Memory B cell (primary cell): Measurements from ENCODE around the gene TSPOAP1.

Experiments
- ATAC-seq: fragments of 150-1000 bp; cut with Tn5 transposase; 2 replicates; pipeline ENCODE4 v1.10.0; 2021; ENCODE audit warnings: low read depth, mild to moderate bottlenecking, moderate library complexity
- DNase-seq, 2 donors: peaks; one replicate each; pipeline ENCODE4 v3.0.0; 2022; ENCODE audit warnings: low spot score in 2 of 2
- H3K27ac Mint-ChIP-seq: one replicate; pipeline ENCODE4 v1.8.0; 2022; ENCODE audit warnings: mild to moderate bottlenecking, moderate library complexity, mixed read lengths
- H3K27me3 Mint-ChIP-seq: one replicate; pipeline ENCODE4 v1.8.0; 2022; ENCODE audit warnings: mixed read lengths
- H3K36me3 Mint-ChIP-seq: one replicate; pipeline ENCODE4 v1.8.0; 2022; ENCODE audit warnings: mild to moderate bottlenecking, mixed read lengths
- H3K4me1 Mint-ChIP-seq: one replicate; pipeline ENCODE4 v1.8.0; 2022; ENCODE audit warnings: mixed read lengths
- H3K4me3 Mint-ChIP-seq: one replicate; pipeline ENCODE4 v1.8.0; 2022; ENCODE audit warnings: mild to moderate bottlenecking, moderate library complexity, mixed read lengths
- H3K9me3 Mint-ChIP-seq: one replicate; pipeline ENCODE4 v1.8.0; 2022; ENCODE audit warnings: mixed read lengths

Gene TSPOAP1

DNA sequence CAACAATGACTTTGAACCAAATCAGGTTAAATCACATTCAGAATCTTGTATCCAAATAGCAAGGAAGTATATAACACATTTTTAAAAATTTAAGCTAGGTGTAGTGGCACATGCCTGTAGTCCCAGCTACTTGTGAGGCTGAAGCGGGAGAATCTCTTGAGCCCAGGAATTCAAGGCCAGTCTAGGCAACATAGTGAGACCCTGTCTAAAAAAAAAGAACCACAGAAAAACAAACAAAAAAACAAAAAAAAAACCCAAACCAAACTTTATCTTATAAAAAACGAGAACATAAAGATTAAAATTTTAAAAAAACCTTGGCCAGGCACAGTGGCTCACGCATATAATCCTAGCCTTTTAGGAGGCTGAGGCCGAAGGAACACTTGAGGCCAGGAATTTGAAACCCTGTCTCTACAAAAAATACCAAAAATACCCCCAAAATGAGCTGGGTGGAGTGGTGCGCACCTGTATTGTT lies 11.8 kb upstream of the TSPOAP1 start:
- ATAC-seq (no peak), DNase-seq (no peak)
- Mint-ChIP-seq H3K27me3 (no peaks in the 10 kb centered on the region), H3K9me3 (no peaks in the 10 kb centered on the region), H3K36me3 (peaks cover 9% of the 10 kb centered on the region), H3K4me3 (peak overlapping the region; percentile 97), H3K27ac (peak overlapping the region; percentile 100), H3K4me1 (peaks cover 77% of the 10 kb centered on the region)

DNA sequence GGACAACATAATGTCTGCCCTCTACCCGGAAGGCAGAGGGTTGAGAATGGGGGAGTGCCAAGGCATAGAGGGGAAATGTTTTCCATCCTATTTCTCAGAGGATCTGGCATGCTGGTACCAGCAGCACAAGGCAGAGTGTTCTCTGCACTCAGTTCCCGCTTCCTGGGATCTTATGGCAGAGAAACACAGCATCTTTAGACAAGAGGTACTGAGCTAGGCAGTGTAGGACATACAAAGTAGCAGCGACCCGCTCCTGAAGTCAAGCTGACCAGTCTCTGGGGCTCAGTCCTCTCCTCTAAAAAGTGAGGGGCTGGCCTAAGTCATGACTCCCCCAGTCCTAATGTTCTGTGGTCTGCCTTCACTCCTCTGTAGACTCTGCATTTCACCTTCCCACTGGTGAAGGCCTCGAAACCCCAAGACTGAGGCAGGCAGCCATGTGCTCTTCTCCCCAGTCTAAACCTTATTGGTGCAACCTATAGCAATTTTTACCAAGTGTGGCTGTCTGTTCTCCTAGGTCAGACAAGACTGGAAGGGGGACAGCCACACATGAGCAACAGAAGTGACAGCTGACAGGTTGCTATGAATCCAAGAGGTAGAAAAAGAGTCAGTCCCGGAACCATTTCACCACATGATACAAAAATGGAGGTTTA lies 11.3 kb upstream of the TSPOAP1 start:
- H3K27ac Mint-ChIP-seq: peak overlapping the region; percentile 100
- peaks cover 3% of the 10 kb centered on the region for H3K36me3 Mint-ChIP-seq
- no peaks in the 10 kb centered on the region for H3K9me3 Mint-ChIP-seq
- DNase-seq (no peak), ATAC-seq (no peak)
- peaks cover 75% of the 10 kb centered on the region for H3K4me1 Mint-ChIP-seq
- H3K4me3 Mint-ChIP-seq: peak overlapping the region; percentile 97
- no peaks in the 10 kb centered on the region for H3K27me3 Mint-ChIP-seq

DNA sequence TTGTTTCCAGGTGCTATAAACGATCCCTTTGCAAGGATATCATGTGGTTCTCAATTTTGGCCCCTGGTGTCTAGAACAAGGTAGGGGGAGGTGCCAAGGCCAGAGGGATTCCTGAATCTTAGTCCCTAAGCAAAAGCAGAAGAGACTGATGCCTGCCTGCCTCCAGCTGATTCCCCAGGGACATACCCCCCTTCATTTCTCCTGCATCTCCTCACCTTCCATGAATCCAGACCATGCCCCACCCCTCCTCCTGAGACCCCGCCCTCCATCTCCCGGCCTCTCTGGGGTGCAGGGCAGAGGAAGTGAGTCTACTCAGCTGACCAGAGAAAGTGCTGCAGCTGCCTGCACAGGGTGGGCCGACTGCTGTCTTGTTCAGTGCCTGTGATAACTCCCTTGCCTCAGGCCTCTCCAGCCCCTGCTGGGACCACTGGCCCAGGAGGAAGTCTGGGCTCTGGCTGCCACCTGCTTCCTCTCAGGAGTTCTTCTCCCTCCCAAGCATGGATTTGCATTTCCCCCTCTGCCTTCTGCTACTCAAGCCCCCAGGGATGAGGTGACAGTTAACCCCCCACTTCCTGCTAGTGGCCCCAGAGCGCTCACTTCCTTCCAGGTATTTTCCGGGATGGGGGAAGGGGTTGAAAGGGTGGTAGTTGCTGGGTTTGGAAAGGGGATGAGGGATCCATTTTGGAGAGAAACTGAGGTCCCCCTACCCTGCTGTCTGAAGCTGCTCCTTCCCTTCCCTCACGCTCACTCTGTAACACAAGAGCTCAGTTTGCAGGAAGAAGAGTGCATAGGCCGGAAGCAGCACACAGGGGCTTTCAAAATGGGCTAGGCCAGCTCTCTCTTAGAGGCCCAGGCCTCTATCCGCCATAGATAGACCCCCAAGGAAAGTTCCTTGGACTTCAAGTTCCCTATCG lies 10.5 kb upstream of the TSPOAP1 start:
- peaks cover 78% of the 10 kb centered on the region for H3K4me1 Mint-ChIP-seq

DNA sequence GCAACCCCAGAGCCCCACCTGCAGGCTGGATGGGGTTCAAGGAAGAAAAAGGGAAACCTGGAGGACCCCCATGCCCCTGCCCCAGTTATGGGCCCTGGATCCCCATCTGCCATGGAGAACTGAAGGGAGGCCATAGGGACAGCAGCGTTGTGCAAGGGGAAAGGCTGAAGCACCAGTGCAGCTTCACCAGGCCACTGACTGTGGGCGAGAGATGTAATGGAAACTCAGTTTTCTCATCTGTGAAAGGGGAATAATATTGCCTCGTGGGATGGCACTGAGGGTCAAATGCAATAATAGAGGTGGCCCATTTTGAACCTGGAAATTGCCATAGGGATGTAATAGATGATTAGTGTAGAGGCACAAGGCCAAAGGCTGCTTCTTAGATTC lies 9.9 kb upstream of the TSPOAP1 start:
- Mint-ChIP-seq H3K36me3 (peaks cover 3% of the 10 kb centered on the region), H3K4me1 (peaks cover 77% of the 10 kb centered on the region)

More for the DNA sequence above, 10.5 kb upstream of the TSPOAP1 start:
- ATAC-seq: peak; percentile 9
- DNase-seq: peak in 1 of 2 donors; percentile 61
- Mint-ChIP-seq H3K36me3 (peaks cover 3% of the 10 kb centered on the region), H3K27me3 (no peaks in the 10 kb centered on the region), H3K4me3 (peak overlapping the region; percentile 97), H3K9me3 (no peaks in the 10 kb centered on the region), H3K27ac (peak overlapping the region; percentile 100)

DNA sequence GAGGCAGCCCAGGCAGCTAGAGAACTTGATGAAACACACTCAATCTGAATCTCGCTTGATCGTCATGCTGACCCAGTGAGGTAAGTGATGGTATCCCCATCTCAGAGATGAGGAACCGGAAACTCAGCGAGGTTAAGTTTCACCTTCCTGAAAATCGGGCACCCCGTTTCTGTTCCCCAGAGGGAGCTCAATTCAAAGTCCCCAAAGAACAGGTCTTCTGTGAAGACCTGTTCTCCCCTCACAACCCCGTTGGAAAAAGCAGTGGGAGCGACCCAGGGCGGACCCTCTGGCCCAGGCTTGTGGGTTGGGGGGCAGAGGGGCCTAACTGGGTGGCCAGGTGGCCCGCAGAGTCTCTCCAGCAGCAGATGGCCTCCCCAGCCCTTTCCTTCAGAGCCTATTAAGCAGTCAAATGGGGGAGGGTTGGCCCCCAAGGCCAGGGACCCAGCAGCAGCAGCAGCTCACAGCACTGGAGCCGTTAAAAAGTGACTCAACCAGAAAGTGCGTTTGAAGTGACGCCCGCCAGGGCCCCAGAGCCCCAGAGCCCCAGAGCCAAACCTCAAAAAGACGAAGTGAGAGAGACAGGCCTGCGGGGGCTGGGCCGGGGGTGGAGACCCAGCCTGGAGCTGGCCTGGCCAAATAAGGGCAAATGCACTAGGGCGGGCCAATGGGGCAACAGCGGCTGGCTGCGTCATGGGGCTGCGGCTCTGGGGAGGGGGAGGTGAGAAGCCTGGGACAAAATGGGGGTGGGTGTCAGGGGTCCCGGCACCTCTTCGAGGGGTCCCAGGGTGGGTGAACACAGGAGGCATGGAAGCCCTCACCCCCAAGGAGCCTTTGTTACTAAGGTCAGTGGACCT lies 9.2 kb upstream of the TSPOAP1 start:
- peaks cover 3% of the 10 kb centered on the region for H3K36me3 Mint-ChIP-seq
- peak overlapping the region; percentile 97 for H3K4me3 Mint-ChIP-seq
- peaks cover 76% of the 10 kb centered on the region for H3K4me1 Mint-ChIP-seq
- no peaks in the 10 kb centered on the region for H3K9me3 Mint-ChIP-seq
- peak; percentile 82 to 93 for DNase-seq
- peak overlapping the region; percentile 100 for H3K27ac Mint-ChIP-seq
- peak; percentile 72 for ATAC-seq
- H3K27me3 Mint-ChIP-seq: no peaks in the 10 kb centered on the region

More for the DNA sequence above, 9.9 kb upstream of the TSPOAP1 start:
- Mint-ChIP-seq H3K9me3 (no peaks in the 10 kb centered on the region), H3K4me3 (peak overlapping the region; percentile 97), H3K27me3 (no peaks in the 10 kb centered on the region), H3K27ac (peak overlapping the region; percentile 100)
- no peak for ATAC-seq
- DNase-seq: no peak

DNA sequence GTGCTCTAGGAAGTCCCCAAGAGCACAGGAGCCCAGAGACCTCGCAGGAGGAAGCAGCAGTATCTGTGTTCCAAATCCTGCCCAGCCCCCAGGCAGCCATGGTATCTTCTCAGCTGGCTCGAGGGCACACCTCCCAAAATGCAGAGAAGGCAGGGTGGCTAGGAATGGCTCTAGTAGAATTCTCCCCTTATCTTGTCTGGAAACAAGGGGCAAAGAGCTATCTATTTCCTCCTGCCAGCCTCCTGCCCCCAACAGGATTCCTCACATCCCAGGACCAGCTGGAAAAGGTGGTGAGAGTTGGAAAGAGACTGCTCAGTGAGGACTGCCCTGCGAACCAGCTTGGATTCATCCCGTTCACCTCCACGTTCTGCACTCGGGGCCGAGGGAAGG lies 8.6 kb upstream of the TSPOAP1 start:
- Mint-ChIP-seq H3K27me3 (no peaks in the 10 kb centered on the region), H3K36me3 (peaks cover 5% of the 10 kb centered on the region), H3K27ac (peak overlapping the region; percentile 100), H3K4me3 (peak overlapping the region; percentile 97), H3K4me1 (peaks cover 71% of the 10 kb centered on the region), H3K9me3 (no peaks in the 10 kb centered on the region)
- DNase-seq (peak in 1 of 2 donors; percentile 57), ATAC-seq (peak; percentile 22)

DNA sequence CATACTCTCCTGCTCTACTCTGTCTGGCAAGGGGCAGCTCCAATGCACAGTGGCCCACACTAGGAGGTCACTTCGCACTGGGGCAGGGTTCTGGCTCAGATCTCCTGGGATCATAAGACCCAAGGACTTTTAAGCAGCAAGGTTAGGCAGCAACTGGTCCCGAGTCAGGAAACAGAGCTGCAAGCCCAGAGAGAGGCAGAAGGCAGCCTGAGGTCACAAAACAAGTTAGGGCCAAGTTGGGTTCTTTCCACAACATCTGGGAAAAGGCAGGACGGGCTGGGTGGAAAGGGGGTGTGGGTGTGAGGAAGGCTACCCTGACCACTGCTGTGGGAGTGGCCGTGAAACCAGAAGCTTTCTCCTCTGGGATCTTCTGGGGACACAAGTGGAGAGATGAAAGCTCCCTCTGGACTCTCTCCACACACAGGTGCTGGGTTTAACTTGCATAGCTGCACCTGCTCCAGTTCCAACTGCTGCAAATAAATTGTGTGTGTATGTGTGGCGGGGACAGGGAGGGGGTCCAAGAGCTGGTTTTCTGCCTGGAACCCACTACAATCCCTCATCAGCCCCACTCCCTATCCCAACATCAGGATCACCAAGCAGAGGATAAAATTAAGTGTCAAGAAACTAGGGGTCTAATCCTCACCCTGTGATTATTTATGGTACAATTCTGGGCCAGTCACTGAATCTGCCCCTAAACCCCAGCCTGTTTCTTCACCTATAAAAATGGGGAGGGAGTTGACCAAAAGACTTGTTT lies 8.0 kb upstream of the TSPOAP1 start:
- H3K4me1 Mint-ChIP-seq: peaks cover 66% of the 10 kb centered on the region

DNA sequence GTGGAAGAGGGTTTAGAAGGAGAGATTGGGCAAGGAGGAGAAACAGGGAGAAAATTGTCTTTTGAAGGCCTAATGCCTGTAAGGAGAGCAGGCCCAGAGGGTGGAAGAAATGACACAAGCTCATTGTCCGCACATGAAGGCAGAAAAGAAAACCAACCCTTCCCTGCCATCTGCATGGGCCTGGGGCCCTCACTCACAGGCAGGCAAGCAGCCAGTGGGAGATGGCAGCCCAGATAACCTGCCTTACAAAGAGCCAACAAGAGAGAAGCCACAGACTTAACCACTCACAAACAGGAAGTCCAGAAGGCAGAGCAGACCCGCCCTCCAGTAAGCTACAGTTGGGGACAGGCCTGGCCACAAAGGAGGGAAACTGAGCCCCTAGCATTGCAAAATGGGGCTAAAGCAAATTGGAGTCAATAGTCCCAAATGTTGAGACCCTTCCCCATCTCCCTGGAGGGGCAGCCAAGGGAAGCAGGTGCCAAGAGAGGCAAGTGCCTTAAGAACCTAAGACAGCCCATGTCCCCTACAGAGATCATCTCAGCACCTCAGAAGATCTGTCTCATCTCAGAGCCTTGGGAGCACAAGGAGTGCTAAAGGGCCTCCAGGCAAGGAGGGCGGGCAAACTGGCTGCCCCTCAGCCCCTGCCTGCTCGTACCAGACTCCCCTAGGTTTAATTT lies 7.3 kb upstream of the TSPOAP1 start:
- Mint-ChIP-seq H3K4me1 (peaks cover 63% of the 10 kb centered on the region), H3K27me3 (no peaks in the 10 kb centered on the region), H3K27ac (peak overlapping the region; percentile 100), H3K9me3 (no peaks in the 10 kb centered on the region), H3K4me3 (peak overlapping the region; percentile 97), H3K36me3 (peaks cover 14% of the 10 kb centered on the region)
- DNase-seq (no peak), ATAC-seq (peak; percentile 14)

More for the DNA sequence above, 8.0 kb upstream of the TSPOAP1 start:
- Mint-ChIP-seq H3K27me3 (no peaks in the 10 kb centered on the region), H3K27ac (peak overlapping the region; percentile 100), H3K9me3 (no peaks in the 10 kb centered on the region), H3K4me3 (peak overlapping the region; percentile 97), H3K36me3 (peaks cover 8% of the 10 kb centered on the region)
- no peak for ATAC-seq
- DNase-seq: no peak

DNA sequence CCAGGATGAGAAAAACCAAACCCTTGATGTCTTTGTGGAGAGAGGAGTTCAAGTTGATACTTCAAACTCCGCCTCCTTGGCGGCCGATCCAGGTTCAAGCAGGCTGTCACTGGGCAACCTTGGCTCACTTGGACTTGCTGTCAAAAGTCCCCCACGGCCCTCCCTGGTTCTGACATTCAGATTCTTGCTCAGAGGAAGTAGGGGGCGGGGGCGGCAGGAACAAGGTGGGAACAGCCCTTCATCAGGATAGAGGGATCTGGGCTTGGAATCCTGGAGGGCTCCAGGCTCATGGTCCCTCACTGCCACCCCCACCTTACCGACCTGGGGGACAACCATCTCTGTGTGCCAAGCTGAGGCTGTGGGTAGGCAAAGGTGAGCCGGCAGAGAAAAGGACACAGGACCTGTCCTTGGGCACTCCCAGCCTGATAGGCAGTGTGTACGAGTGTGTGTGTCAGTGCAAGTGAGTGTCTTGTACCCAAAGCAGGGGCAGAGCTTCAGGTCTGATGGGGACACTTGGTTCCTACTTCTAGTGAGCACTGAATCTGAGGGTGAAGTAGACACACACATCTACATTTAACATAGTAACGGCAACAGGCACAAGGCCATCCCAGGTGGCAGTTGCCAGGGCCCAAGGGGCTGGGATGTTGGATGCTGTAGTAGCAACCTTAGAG lies 6.6 kb upstream of the TSPOAP1 start:
- Mint-ChIP-seq H3K27ac (peak overlapping the region; percentile 100), H3K4me1 (peaks cover 60% of the 10 kb centered on the region), H3K27me3 (no peaks in the 10 kb centered on the region), H3K9me3 (no peaks in the 10 kb centered on the region), H3K4me3 (peak overlapping the region; percentile 97), H3K36me3 (peaks cover 20% of the 10 kb centered on the region)
- no peak for DNase-seq
- no peak for ATAC-seq

DNA sequence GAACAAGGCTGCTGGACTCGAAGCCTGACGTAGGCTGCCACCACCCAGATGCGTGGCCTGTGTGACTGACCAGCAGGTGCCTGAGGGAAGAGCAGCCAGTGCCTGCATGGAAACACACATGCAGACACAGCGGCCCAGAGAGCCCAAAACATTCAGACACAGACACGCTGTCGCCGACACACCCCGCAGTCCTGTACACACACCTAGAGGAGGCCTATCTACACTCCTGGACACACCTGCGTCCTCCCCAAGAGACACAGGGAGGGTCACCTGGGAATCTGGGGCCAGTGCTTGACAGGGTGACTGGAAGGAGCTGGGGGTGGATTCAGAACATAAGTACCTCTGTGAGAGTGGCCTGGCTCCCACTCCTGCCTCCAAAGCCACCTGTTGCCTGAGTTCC lies 6.1 kb upstream of the TSPOAP1 start:
- Mint-ChIP-seq H3K27me3 (no peaks in the 10 kb centered on the region), H3K36me3 (peaks cover 24% of the 10 kb centered on the region), H3K4me3 (peak overlapping the region; percentile 97), H3K4me1 (peaks cover 60% of the 10 kb centered on the region), H3K27ac (peak overlapping the region; percentile 100), H3K9me3 (no peaks in the 10 kb centered on the region)
- ATAC-seq (no peak), DNase-seq (no peak)

DNA sequence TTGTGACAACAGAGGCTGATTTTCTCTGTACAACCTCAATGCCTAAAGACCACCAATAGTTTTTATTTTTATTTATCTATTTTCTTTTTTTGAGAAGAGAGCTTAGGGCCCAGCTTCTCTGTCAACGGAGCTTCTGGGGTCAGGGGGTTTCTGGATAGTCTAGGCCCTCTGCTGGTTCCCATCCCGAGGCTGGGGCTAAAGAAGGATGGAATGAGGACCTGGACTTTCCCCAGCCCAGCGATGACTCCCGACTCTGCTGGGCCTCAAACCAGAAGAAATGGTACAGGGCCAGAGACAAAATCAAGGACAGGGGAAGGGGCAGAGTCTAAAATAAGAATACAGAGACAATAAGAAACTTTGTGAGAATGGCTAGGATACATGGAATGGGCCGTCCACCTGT lies 5.7 kb upstream of the TSPOAP1 start:
- no peaks in the 10 kb centered on the region for H3K27me3 Mint-ChIP-seq
- H3K9me3 Mint-ChIP-seq: no peaks in the 10 kb centered on the region
- peaks cover 24% of the 10 kb centered on the region for H3K36me3 Mint-ChIP-seq
- DNase-seq: no peak
- peaks cover 60% of the 10 kb centered on the region for H3K4me1 Mint-ChIP-seq
- no peak for ATAC-seq
- H3K27ac Mint-ChIP-seq: peak overlapping the region; percentile 100
- peak overlapping the region; percentile 97 for H3K4me3 Mint-ChIP-seq

DNA sequence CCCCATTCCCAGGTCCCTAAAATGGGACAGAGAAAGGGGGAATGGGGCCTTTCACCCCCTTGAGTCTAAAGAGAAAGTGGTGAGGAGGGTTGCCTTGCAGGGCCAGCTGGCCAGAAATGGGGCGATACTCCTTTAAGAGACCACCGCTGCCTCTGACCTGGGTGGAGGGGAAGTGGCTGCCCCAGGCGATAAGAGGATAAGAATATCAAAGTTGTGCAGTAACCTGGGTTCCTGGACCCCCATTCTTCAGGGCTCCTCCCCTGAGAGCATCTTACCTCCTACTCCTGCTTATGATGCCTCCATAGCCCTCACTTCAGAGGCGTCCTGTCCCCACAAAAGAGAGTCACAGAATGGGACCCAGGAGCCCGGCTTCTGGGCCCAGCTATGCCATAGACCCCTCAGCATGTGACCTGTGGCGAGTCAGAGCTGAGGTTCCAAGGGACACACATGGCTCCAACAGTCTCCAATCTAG lies 5.2 kb upstream of the TSPOAP1 start:
- ATAC-seq (no peak), DNase-seq (no peak)
- Mint-ChIP-seq H3K27ac (peak overlapping the region; percentile 100), H3K4me3 (peak overlapping the region; percentile 97), H3K36me3 (peaks cover 24% of the 10 kb centered on the region), H3K4me1 (peaks cover 61% of the 10 kb centered on the region), H3K9me3 (no peaks in the 10 kb centered on the region), H3K27me3 (no peaks in the 10 kb centered on the region)
